Inferior parietal cortex (tissue), 1 donor: ENCODE measurements around the gene PDE2A.
A peak's percentile ranks its signal among the peaks of the same experiment; 100 is the strongest.

ENCODE experiments used
- DNase-seq: peaks from one replicate; pipeline ENCODE4 v3.0.0-alpha.2; 2016; ENCODE audit errors: extremely low spot score

Gene PDE2A

GRCh38 chr11:72657411-72658100 lies 16.7 kb downstream of the PDE2A start:
- DNase-seq = no peak

GRCh38 chr11:72655896-72656464 lies 18.2 kb downstream of the PDE2A start:
- no peak for DNase-seq

GRCh38 chr11:72655014-72655413 lies 19.2 kb downstream of the PDE2A start:
- DNase-seq = no peak

- DNase-seq = no peak
Measured at GRCh38 chr11:72653649-72654048, 20.6 kb downstream of the PDE2A start.

- no peak for DNase-seq
Measured at GRCh38 chr11:72652873-72653630, 21.2 kb downstream of the PDE2A start.

GRCh38 chr11:72652133-72652532 lies 22.1 kb downstream of the PDE2A start:
- no peak for DNase-seq

- no peak for DNase-seq
Measured at GRCh38 chr11:72649215-72649976, 24.8 kb downstream of the PDE2A start.

- no peak for DNase-seq
Measured at GRCh38 chr11:72648384-72649136, 25.7 kb downstream of the PDE2A start.

- DNase-seq = no peak
Measured at GRCh38 chr11:72647882-72648281, 26.3 kb downstream of the PDE2A start.

- DNase-seq = no peak
Measured at GRCh38 chr11:72646472-72646871, 27.8 kb downstream of the PDE2A start.

- no peak for DNase-seq
Measured at GRCh38 chr11:72646024-72646423, 28.2 kb downstream of the PDE2A start.

GRCh38 chr11:72643547-72643946 lies 30.7 kb downstream of the PDE2A start:
- no peak for DNase-seq

- DNase-seq = peak; percentile 74
Measured at GRCh38 chr11:72642884-72643522, 31.2 kb downstream of the PDE2A start.

- no peak for DNase-seq
Measured at GRCh38 chr11:72642043-72642883, 32.0 kb downstream of the PDE2A start.

- no peak for DNase-seq
Measured at GRCh38 chr11:72641522-72642042, 32.6 kb downstream of the PDE2A start.

- DNase-seq = no peak
Measured at GRCh38 chr11:72639502-72640375, 34.5 kb downstream of the PDE2A start.

GRCh38 chr11:72637926-72638325 lies 36.3 kb downstream of the PDE2A start:
- no peak for DNase-seq

- DNase-seq = no peak
Measured at GRCh38 chr11:72637198-72637597, 37.0 kb downstream of the PDE2A start.

- DNase-seq = no peak
Measured at GRCh38 chr11:72636376-72636775, 37.8 kb downstream of the PDE2A start.
